ENCODE results near the gene ALCAM. TPM values are rescaled to one million over a fixed set of nuclear protein-coding genes. Genes with fewer than 3 reads are reported as not detected.

ALCAM gene
- total RNA-seq, 2 experiments from 2014 or later = 20.3 to 20.6 TPM

GRCh38 chr3:105458518-105459215, 92.0 kb downstream of the ALCAM start:
- Mint-ChIP-seq H3K9me3 (no peaks in the 10 kb centered on the region), H3K4me1 (ENCODE audit: low read depth) (no peaks in the 10 kb centered on the region), H3K27me3 (no peaks in the 10 kb centered on the region), H3K36me3 (no peaks in the 10 kb centered on the region), H3K27ac (no peak overlapping the region), H3K4me3 (no peak overlapping the region)
- POLR2A ChIA-PET = interaction anchor here (0.5 kb wide), 1 partner anchor 500 kb away, joined by 3 read pairs; no protein-coding TSS in a partner anchor
- intact Hi-C loops (cut with micrococcal nuclease) = no loop called here
- DNase-seq = no peak
- CTCF ChIA-PET = interaction anchor here (1.3 kb wide), 1 partner anchor 10 kb away, joined by 4 read pairs; no protein-coding TSS in a partner anchor

DNA sequence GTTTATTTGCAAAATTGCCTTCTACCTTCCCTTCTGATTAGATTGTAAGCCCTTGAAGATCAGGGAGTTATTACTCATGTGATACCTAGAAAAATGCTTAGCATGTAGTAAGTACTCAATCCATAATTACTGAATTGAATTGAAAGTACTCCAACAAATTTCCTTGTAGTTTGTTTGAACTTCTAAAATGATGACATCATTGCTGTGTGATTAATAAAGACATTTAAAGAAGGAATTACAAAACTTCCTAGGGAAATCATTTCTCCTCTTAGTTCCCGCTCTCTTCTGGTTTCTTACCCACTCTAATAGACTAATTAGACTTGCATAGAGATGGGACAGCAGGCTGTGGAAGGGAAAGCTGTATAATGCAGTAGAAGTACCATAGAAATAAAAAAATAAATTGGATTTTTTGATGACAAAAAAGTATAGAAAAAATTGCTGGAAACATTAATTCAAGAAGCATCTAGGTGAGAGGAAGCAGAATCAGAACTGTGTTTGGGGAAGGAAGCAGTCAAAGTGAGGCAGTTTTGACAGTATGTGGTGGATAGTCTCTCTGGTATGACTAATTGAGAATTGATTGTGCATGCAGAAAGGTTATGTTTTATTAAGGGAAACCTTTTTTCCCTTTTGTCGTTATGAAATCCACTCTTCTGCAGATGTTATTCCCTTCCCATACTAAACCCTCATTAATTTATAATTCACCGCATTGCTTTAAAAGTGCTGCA, 93.0 kb downstream of the ALCAM start:
- H3K27me3 Mint-ChIP-seq = no peaks in the 10 kb centered on the region
- no peak for DNase-seq
- POLR2A ChIA-PET = no interaction called here
- CTCF ChIA-PET = no interaction called here
- H3K4me3 Mint-ChIP-seq = no peak overlapping the region
- no peak overlapping the region for H3K27ac Mint-ChIP-seq
- intact Hi-C loops (cut with micrococcal nuclease) = no loop called here
- no peaks in the 10 kb centered on the region for H3K9me3 Mint-ChIP-seq
- H3K4me1 Mint-ChIP-seq (ENCODE audit: low read depth) = no peaks in the 10 kb centered on the region
- H3K36me3 Mint-ChIP-seq = no peaks in the 10 kb centered on the region

DNA sequence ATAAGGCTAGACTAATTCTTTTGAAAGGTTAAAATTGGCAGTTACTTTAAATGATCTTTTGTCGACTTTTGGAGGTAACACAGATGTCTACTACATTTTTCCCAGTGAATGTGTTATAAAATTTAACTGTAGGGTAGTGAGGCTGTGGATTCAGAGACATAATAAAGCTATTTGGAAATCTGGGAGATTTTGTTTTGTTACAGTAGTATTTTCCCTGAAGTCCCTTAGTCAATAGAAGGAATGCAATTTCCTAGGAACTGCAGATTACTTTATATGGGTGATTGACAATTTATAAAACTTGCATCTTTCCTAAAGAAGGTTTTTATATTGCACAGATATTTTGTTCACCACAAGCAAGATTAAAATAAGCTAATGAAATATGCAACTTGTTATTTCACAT, 96.9 kb downstream of the ALCAM start:
- DNase-seq = no peak
- no peaks in the 10 kb centered on the region for H3K4me1 Mint-ChIP-seq (ENCODE audit: low read depth)
- CTCF ChIA-PET = no interaction called here
- no peak overlapping the region for H3K27ac Mint-ChIP-seq
- POLR2A ChIA-PET = no interaction called here
- H3K9me3 Mint-ChIP-seq = no peaks in the 10 kb centered on the region
- no peak overlapping the region for H3K4me3 Mint-ChIP-seq
- intact Hi-C loops (cut with micrococcal nuclease) = no loop called here
- no peaks in the 10 kb centered on the region for H3K36me3 Mint-ChIP-seq
- no peaks in the 10 kb centered on the region for H3K27me3 Mint-ChIP-seq

DNA sequence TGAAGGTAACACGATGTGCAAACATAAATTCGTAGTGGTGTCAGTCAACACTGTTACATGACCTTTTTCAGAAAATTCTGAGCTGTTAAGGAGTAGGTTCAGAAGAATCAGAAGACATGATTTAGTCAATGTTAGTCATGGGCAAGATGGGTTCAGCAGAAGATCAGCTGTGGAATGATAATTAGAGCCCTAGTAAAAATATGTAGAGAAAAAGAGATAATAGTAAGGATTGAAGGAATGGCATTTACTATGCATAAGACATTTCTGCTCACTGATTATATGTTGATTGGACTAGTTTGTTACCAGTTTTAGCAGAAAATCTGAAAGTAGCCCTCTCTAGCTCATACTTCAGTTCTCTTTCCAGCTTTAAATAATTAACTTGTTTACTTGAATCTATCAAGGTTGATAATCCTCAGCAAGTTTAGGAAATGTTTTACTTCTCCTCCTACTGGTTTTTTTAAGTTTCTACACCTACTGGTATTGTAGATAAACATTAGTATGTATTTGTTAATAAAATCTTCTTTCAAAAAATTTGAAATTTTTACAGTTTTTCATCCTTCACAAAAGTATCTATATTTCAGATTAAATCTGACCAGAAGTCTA, 98.6 kb downstream of the ALCAM start:
- intact Hi-C loops (cut with micrococcal nuclease) = no loop called here
- Mint-ChIP-seq H3K27ac (no peak overlapping the region), H3K4me3 (no peak overlapping the region), H3K27me3 (no peaks in the 10 kb centered on the region), H3K9me3 (no peaks in the 10 kb centered on the region), H3K4me1 (ENCODE audit: low read depth) (no peaks in the 10 kb centered on the region), H3K36me3 (no peaks in the 10 kb centered on the region)
- no peak for DNase-seq
- ChIA-PET CTCF (no interaction called here), POLR2A (no interaction called here)

DNA sequence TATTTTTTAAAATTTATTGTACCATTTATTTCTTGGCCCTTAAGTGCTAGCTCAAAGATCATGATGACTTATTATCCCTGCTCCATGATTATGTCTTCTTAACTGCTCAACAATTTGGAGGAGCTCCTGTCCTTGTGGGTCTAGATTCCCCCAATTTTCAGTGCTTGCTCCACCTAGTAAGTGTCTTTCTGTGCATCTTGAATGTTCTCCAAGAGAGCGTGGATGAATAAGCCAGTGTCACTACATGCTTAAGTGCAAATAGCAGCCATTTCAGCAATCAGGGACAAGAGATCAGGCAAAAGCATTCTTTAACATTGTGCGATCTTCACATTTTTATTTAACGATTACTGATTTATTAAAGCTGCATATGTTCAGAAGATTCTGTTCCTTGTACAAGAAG, 99.4 kb downstream of the ALCAM start:
- Mint-ChIP-seq H3K4me1 (ENCODE audit: low read depth) (no peaks in the 10 kb centered on the region), H3K9me3 (no peaks in the 10 kb centered on the region), H3K27ac (no peak overlapping the region), H3K4me3 (no peak overlapping the region), H3K36me3 (no peaks in the 10 kb centered on the region), H3K27me3 (no peaks in the 10 kb centered on the region)
- DNase-seq = no peak
- CTCF ChIA-PET = interaction anchor here (0.6 to 0.9 kb wide), 2 partner anchors 26 to 1599 kb away, joined by 3 read pairs; no protein-coding TSS in a partner anchor
- POLR2A ChIA-PET = no interaction called here
- intact Hi-C loops (cut with micrococcal nuclease) = no loop called here

DNA sequence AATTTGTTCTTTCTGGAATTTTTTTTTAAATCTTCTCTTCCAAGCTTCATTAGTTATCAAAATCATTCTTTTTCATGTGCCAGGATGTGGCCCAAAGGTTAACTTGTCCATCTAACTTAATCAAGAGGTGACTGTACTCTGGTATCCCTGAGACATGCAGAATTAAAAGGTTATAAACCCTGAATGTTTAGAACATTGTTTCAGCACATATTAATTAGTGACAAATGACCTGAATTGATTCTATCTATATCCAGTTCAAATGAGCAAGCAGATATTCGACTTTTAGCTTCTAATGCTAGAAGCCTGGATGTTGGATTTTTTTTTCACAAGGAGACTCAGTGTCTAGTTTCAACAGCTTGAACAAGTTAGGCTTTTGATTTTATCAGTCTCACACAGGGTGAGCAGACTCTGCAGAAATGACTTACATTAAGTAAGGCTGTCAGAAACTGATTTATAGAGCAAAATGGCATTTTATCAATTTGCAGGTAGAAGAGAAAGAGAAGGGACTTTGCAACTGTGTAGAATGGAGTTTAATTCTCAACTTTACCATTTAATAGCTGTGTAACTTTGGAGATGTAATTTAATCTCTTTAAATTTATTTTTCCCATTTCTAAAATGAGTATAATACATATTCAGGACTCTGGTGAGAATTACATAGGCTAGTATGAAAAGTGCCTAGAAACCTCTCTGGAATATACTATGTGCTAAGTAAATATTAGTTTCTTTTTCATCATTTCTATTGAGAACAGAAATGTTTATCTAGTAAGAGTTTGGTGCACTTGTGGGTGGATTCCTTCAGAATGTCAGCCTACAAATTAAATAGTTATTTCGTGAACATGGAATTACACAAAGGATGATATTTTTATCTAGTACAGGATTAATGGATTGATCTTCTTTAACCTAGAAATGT, 100.0 kb downstream of the ALCAM start:
- H3K4me3 Mint-ChIP-seq = no peak overlapping the region
- DNase-seq = no peak
- H3K4me1 Mint-ChIP-seq (ENCODE audit: low read depth) = no peaks in the 10 kb centered on the region
- POLR2A ChIA-PET = no interaction called here
- CTCF ChIA-PET = interaction anchor here (0.6 to 0.9 kb wide), 2 partner anchors 26 to 1598 kb away, joined by 3 read pairs; no protein-coding TSS in a partner anchor
- no peak overlapping the region for H3K27ac Mint-ChIP-seq
- H3K36me3 Mint-ChIP-seq = no peaks in the 10 kb centered on the region
- no peaks in the 10 kb centered on the region for H3K27me3 Mint-ChIP-seq
- intact Hi-C loops (cut with micrococcal nuclease) = no loop called here
- H3K9me3 Mint-ChIP-seq = no peaks in the 10 kb centered on the region

DNA sequence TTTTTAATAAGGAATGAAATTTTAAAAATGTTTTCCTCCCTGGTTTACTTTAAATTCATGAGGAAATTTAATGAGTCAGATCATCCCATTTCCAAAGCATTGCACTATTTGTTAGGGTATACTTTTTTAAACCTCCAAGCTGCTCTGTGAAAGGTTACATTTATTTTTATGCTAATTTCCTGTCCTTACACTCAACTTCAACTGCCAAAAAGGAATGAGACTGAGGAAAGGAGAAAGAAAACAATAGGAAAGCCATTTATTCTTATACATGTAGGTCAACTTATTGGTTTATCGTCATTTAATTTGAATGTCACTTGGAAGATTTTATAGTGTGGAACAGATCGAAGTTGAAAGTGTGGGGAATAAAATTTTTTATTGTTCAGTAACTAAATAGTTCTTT, 104.1 kb downstream of the ALCAM start:
- H3K27ac Mint-ChIP-seq = no peak overlapping the region
- CTCF ChIA-PET = no interaction called here

DNA sequence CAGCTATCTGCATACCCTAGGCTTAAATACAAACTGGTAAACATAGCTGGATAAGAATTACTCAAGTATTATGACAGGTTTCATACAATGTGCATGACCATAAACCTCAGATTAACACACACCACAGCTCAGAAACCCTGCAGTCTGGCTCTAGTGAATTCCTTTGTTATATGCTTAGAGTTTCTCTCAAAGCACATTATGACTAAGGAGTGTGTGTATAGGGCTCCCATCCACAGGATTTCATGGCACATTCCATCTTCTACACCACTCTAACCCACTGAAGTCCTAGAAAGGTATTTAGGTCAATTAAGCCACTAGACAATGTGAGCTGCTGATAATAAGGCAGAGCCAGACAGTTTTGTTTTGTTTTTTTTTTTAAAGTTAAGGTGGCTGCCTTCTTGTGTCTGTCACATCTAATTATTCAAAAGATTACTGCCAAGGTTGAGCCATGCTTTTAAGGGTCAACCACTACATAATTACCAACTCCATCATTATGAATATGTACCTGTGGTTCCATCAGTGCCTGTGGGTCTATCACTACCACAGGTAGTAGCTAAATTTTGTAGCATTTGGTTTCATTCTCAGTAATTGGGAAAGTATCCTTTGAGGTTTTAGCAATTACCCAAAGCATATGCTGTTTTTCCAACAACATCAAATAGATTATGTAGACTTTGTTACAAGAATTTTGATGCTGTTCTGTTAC, 107.0 kb downstream of the ALCAM start:
- H3K4me3 Mint-ChIP-seq = no peak overlapping the region
- no peaks in the 10 kb centered on the region for H3K4me1 Mint-ChIP-seq (ENCODE audit: low read depth)
- H3K36me3 Mint-ChIP-seq = peaks cover 13% of the 10 kb centered on the region
- CTCF ChIA-PET = interaction anchor here (1.2 kb wide), 1 partner anchor 43 kb away, joined by 3 read pairs; no protein-coding TSS in a partner anchor
- DNase-seq = no peak
- POLR2A ChIA-PET = no interaction called here
- intact Hi-C loops (cut with micrococcal nuclease) = no loop called here
- no peak overlapping the region for H3K27ac Mint-ChIP-seq
- peaks cover 21% of the 10 kb centered on the region for H3K9me3 Mint-ChIP-seq
- no peaks in the 10 kb centered on the region for H3K27me3 Mint-ChIP-seq

More for the DNA sequence above, 104.1 kb downstream of the ALCAM start:
- no peaks in the 10 kb centered on the region for H3K27me3 Mint-ChIP-seq
- POLR2A ChIA-PET = no interaction called here
- peaks cover 2% of the 10 kb centered on the region for H3K9me3 Mint-ChIP-seq
- peaks cover 2% of the 10 kb centered on the region for H3K36me3 Mint-ChIP-seq
- DNase-seq = no peak
- no peak overlapping the region for H3K4me3 Mint-ChIP-seq
- intact Hi-C loops (cut with micrococcal nuclease) = no loop called here
- no peaks in the 10 kb centered on the region for H3K4me1 Mint-ChIP-seq (ENCODE audit: low read depth)

DNA sequence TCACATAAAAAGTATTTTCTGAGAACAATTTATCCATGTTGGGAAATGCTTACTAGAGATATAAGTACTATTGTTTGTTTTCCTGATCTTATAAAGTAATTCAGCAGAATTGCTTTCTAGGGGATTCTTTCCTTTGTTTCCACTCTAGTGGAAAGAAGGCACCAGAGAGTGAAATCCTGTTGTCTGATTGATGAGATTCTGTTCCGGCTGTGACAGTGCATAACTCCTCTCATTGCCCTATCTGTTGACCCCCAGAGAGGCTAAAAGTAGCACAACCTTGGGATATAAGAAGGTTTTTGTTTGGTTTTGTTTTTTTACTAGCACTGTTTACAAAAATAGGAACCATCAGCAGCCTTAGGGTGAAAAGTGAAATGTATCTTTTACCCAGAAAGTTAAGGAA, 114.1 kb downstream of the ALCAM start:
- no peak overlapping the region for H3K27ac Mint-ChIP-seq
- intact Hi-C loops (cut with micrococcal nuclease) = no loop called here
- POLR2A ChIA-PET = no interaction called here
- H3K4me1 Mint-ChIP-seq (ENCODE audit: low read depth) = no peaks in the 10 kb centered on the region
- H3K9me3 Mint-ChIP-seq = peaks cover 20% of the 10 kb centered on the region
- no peaks in the 10 kb centered on the region for H3K27me3 Mint-ChIP-seq
- H3K36me3 Mint-ChIP-seq = peaks cover 11% of the 10 kb centered on the region
- H3K4me3 Mint-ChIP-seq = no peak overlapping the region
- DNase-seq = no peak
- CTCF ChIA-PET = no interaction called here

DNA sequence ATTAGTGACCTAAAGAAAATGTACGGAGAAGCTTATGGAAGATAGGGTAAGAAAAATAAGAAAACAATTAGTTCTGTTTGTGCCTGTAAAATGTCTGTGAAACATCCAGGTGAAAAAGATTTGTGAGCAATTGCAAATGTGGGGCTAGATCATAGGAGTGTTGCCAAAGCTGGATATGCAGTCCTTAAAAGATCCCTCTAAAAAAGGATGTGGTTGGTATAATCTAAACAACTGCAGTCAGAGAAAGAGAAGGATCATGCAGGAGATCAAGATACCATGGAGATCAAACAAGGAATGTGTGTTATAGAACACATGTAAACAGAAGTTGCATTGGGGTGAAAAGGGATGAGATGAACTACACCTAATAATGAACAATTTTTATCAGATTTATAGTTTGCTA, 116.8 kb downstream of the ALCAM start:
- intact Hi-C loops (cut with micrococcal nuclease) = no loop called here
- DNase-seq = no peak
- ChIA-PET POLR2A (no interaction called here), CTCF (interaction anchor here (0.7 kb wide), 1 partner anchor 1096 kb away, joined by 3 read pairs; no protein-coding TSS in a partner anchor)
- peaks cover 4% of the 10 kb centered on the region for H3K36me3 Mint-ChIP-seq
- no peak overlapping the region for H3K4me3 Mint-ChIP-seq
- H3K27me3 Mint-ChIP-seq = no peaks in the 10 kb centered on the region
- no peaks in the 10 kb centered on the region for H3K4me1 Mint-ChIP-seq (ENCODE audit: low read depth)
- no peak overlapping the region for H3K27ac Mint-ChIP-seq
- H3K9me3 Mint-ChIP-seq = peaks cover 2% of the 10 kb centered on the region

DNA sequence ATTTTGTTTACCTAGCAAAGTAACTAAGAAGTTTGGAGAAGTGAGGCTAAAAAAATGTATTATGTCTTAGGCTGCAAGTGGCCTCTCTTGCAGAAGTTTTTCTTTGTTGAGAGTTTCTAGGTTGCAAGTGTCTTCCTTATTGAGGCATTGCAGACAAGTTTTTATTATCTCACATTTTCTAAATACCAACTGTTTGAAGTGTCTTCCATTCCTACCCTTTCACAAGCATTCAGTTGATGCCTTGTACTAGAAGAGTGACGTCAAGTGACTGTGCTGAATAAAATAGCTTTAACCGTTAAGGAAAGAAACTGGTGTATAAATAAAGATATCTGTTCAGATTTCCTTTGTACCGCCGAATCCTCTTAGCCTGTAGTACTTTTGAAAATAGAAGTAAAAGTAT, 123.3 kb downstream of the ALCAM start:
- ChIA-PET POLR2A (no interaction called here), CTCF (no interaction called here)
- intact Hi-C loops (cut with micrococcal nuclease) = no loop called here
- H3K27me3 Mint-ChIP-seq = no peaks in the 10 kb centered on the region
- peaks cover 20% of the 10 kb centered on the region for H3K9me3 Mint-ChIP-seq
- no peak overlapping the region for H3K27ac Mint-ChIP-seq
- no peaks in the 10 kb centered on the region for H3K4me1 Mint-ChIP-seq (ENCODE audit: low read depth)
- H3K4me3 Mint-ChIP-seq = no peak overlapping the region
- no peak for DNase-seq
- H3K36me3 Mint-ChIP-seq = peaks cover 15% of the 10 kb centered on the region

Measured in activated CD4-positive, alpha-beta memory T cell treated with anti-CD3 and anti-CD28 coated beads for 36 hours (primary cell).